ENCODE measurements around the gene CRIP2.

Gene CRIP2, protein sequence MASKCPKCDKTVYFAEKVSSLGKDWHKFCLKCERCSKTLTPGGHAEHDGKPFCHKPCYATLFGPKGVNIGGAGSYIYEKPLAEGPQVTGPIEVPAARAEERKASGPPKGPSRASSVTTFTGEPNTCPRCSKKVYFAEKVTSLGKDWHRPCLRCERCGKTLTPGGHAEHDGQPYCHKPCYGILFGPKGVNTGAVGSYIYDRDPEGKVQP

DNA sequence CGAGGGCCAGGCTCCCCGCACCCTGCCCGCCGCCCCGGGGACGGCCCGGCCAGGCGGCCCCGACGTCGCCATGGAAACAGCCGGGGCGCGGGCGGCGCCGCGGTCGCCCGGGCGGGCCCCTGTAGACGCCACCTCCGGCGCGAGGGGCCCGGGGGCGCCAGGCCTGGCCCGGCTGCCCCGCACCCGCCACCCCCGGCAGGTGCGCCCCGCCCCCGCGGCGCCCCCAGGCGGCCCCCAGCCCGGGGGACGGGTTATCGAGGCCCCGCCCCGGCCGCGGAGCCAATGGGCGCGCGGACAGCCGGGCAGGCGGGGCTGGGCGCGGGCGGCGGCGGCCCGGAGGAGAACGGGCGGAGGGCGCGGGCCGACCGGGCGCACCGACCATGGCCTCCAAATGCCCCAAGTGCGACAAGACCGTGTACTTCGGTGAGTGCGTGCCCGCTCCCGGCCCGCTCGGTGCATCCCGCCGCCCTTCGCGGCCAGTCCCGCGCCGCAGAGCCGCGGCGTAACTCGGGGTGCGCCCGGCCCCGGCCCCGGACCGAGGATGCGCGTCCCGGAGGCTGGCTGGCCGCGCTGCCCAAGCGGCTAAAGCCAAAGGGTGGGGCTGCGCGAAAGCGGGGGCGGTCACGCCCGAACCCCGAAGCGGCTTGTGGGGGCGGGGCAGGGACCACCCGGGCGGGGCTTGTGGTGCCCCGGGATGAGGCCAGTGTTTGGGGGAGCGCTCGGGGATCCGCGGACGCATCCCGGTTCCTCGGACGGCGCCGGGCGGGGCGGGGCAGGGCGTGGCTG, at the start of gene CRIP2:
CRIP2 (plus strand) TSS at position 339 of the 786 bp plus-strand sequence; CDS start at position 381, 42 bp downstream.
- no peak for DNase-seq

DNA sequence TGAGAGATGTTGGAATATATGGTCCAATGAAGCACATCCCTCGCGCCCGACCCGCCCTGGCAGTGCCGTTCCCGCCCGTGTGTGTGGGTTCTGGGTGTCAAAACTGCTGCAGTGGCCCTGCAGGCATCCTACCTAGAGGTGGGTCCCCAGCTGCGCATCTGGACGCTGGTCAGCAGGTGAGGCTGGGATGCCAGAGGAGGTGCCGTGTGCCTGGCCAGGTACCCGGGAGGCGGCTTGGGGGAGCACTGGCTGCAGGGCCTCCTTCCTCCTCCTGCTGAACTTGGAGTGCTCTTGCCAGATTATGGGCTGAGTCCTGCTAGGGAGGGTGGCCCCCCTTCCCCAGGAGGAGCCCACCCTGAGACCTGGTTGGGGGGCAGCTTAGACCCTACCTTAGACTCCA, 49.8 kb upstream of the CRIP2 start:
- no peak for DNase-seq

DNA sequence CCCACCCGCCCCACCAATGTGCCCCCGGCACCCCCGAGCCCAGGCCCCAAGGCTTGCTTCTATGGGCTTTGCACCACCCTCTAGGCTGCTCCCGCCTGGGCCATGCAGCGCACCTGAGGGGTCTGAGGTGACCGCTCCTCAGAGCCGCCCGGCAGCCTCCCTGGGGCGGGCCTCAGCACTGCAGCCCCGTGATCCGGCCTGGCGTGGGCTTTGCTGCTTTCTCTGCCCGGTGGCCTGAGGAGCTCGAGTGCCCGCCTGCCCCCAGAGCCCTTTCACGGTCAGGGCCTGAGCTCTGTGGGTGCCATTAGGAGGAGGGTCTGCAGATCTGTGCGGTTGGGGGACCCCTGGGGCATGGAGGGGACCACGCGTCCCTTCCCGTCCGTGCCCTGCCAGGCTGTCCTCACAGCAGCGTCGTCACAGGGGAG, 48.8 kb upstream of the CRIP2 start:
- DNase-seq, result no peak

DNA sequence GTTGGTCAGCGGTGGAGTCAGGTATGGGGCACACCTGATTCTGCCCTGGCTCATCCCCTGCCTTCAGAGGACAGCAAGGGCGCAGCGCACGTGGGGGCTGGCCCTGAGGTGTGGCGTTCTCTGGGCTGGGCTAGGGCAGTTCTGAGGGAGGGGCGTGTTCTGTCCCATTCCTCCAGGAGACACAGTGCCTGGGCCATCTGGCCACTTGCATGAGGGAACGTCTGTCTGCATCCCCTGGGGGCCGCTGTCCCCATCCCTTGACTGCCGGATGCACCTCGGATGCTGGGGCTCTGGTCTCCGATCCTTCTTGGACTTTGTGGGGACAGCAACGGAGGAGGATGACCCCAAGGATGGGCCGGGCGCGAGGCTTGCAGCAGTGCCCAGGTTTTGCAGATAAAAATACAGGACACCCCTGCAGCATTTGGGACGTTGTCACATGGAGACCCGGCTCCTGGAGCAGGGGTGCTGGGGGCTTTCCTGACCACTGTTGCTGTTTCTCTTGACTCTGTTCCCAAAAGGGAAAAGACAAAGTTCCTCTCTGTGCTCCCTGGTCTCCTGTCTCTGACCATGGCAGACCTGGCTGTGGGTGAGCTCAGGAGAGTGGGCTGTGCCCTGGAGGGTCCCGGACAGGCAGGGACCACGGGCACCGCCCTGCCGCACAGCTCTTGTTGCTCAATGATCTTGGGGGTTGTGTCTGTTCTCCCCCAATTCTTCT, 48.0 kb upstream of the CRIP2 start:
- no peak for DNase-seq

DNA sequence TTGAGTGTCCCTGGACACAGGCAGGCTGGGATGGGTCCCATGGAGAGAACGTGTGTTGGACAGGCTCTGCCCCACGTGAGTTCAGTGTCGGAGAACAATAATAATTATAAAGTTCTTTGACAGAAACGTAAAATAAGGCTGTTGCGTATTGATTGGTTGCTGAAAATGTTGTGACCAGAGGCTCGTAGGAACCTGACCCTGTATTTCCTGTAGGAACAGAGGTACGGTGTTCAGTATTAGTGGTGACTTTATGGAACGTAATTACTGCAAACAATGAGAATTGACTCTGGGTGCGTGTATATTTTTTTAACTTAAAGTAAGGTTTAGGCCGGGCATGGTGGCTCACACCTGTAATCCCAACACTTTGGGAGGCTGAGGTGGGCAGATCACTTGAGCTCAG, 47.2 kb upstream of the CRIP2 start:
- no peak for DNase-seq

DNA sequence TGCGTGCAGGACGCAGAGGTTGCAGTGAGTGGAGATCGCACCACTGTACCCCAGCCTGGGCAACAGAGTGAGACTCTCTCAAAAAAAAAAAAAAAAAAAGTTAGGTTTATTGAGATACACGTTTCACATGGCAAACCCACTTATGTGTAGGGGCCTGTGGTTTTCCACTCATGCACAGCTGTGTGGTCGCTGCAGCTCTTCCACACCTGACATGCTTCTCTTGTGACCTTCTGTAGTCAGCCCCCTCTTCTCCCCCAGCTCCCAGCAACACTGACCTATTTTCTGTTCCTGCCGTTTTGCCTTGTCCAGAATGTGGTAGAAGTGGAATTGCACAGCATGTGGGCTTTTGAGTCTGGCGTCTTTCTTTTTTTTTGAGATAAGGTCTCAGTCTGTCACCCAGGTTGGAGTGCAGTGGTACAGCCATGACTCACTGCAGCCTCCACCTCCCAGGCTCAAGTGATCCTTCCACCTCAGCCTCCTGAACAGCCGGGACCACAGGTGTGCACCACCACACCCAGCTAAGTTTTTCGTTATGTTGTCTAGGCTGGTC, 46.6 kb upstream of the CRIP2 start:
- no peak for DNase-seq

DNA sequence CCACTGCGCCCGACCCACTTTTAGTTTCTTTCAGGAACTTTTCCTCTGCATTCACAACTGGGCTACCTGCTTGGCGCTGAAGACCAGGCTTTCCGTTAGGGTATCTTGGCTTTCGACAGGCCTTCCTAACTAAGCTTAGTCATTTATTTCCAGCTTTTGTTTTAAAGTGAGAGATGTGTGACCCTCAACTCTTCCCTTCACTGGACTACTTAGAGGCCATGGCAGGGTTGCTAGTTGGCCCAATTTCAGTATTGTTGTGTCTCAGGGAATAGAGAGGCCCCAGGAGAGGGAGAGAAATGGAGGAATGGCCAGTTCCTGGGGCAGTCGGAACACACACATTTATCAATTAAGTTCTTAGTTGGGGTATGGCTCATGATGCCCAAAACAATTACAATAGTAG, 44.6 kb upstream of the CRIP2 start:
- no peak for DNase-seq

DNA sequence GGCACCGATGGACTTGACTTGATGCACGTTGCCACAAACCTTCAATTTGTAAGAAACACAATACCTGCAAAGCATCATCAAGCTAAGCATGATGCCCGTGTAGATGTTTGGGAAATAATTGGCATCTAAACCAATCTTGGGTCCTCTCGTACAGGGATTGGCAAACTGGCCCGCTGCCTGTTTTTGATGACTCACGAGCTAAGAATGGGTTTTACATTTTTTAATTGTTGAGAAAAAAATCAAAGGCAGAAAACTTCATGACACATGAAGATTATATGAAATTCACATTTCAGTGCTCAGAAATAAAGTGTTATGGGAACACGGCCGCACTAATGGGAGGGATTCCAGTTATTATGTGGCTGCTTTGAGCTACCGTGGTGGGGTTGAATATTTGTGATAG, 44.1 kb upstream of the CRIP2 start:
- no peak for DNase-seq

DNA sequence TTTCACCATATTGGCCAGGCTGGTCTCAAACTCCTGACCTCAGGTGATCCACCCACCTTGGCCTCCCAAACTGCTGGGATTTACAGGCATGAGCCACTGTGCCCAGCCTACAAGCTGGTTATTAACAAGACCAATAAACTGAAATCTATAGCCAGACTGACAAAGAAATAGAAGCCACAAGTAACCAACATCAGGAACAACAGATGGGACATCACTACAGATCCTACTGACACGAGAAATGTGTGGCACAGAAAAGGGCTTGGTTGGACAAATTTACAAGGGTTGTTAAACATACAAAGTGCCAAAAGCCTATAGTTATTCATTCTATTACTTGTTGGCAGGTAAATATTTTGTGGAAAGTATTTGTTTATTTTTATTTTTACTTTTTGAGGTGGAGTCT, 43.4 kb upstream of the CRIP2 start:
- no peak for DNase-seq

DNA sequence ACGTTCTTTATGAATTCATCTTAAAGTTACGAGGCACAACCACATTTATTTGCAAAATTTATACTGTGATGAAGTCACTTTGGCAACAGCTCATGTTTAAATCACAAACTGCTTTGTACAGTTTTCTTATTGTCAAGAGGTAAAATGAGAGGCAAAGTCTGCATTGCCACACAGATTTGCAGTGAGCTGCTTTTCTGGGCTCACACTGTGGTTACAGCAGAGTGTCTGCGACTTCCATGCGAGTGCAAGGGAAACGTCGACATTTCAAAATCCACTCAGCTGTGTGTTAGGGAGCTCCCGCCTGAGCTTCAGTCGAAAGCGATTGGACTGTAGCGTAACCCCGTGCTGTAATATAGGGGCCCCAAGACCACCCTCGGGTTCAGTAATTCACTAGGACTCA, 42.0 kb upstream of the CRIP2 start:
- DNase-seq, result no peak

DNA sequence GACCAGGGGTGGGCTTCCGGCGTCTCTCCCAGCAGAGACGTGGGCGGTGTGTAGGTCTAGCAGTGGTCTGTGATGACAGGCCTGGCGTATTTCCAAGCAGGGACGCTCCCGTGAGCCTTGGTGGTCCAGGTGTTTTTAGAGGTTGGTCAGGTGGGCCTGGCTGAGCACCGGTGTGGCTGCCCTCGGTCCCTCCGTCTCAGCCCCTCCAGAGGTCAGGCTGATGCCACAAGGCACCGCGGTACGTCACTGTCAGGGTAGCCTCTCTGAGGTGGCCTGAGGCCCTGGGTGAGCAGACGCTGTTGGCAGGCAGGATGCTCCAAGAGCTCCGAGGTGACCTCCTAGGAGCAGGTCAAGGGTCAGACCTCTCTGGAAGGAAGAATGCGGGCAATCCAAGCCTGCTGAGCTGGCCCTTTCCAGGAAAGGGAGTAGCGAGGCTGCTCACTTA, 41.4 kb upstream of the CRIP2 start:
- no peak for DNase-seq

DNA sequence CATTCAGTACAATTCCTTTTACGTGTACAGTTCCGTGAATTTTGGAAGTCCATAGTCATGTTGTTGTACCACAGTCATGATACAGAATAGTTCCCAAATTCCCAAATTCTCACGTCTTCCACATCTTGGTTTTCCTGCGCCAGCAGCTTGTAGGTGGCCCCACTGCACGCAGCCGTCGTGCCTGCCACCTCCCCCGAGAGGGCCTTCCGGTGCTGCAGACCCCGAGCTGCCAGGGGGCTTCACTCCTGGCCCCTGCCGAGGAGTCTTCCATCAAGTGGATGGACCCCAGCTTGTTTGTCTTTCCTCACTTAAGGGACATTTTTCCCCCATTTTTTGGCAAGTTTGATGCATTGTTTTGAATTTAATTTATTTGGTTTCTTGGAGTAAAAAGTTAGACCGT, 38.2 kb upstream of the CRIP2 start:
- no peak for DNase-seq

DNA sequence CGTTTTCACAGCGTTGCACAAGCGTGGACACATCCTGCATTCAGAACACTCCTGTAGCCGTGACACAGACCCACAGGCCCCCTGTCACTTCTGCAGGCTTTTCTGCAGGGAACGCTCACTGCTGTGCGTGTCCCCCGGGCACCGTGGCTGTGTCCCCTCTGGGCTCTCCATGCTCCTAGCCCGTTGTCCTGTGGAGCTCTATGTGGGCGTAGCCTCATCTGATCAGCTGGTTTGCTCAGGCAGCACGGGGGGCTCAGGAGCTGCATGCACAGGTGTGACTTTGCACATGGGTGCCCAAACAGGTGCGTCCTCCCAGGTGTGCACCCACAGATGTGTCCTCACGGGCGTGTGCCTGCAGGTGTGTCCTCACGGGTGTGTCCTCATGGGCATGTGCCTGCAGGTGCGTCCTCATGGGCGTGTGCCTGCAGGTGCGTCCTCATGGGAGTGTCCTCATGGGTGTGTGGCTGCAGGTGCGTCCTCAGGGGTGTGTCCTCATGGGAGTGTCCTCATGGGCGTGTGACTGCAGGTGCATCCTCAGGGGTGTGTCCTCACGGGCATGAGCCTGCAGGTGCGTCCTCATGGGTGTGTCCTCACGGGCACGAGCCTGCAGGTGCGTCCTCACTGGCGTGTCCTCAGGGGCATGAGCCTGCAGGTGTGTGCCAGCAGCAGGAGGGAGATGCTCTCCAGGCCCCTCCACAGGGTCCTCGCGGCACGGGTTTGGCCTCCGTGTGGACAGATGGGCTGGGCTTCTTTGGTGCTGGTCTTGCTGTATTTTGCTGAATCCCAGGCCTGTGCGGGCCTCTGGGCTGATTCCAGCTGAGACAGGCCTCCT, 37.5 kb upstream of the CRIP2 start:
- no peak for DNase-seq

DNA sequence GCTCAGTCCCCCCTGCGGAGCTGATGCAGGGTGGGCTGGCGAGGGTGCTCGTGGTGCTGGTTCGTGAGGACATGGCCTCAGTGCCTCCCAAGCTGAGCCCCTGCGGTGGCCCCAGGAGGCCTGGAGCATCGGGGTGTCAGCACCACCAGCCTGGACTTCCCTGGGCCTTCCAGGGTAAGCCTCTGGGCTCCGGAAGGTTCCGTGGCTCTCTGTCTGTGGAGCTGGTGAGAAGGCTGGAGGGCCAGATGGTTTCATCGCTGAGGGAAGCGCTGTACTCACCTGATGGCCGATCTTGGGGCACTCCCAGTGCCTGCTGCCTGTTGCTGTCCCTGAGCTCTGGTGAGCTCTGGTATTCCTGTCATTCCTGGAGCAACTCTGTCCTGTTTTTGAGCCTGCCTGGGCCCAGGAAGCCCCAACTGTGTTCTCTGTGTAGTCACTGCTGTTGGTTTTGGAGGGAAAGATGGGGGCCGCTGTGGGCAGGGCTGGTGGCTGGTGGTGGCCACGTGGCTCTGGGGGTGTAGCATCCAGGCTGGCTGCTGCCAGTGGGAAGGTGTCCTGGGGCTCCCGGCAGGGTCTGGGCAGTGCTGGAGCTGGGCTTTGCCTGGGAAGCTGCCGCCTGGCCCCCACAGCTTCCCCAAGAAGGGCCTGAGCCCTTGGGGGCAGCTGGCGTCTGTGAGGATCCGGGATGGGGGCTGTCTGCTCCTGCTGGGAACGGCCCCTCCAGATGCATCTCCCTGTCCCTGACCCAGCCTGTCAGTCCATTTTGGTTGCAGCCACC, 36.7 kb upstream of the CRIP2 start:
- no peak for DNase-seq

DNA sequence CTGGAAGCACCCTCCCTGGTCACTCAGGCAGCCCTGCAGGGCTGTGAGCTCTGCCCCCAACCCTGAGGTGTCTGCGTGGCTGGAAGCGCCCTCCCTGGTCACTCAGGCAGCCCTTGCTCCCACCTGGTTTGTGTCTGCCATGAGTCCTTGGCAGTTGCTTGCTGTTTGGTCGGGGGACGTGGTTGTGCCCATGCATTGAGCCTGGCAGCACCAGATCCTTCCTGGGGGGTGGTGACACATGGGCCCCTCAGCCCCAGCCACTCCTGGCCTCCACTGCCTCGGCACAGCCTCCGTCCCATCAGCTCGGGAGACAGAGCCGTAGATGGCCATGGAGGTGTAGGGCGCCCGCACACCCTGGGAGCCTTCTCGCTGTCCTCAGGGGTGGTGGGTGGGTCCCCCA, 35.4 kb upstream of the CRIP2 start:
- DNase-seq, result no peak

DNA sequence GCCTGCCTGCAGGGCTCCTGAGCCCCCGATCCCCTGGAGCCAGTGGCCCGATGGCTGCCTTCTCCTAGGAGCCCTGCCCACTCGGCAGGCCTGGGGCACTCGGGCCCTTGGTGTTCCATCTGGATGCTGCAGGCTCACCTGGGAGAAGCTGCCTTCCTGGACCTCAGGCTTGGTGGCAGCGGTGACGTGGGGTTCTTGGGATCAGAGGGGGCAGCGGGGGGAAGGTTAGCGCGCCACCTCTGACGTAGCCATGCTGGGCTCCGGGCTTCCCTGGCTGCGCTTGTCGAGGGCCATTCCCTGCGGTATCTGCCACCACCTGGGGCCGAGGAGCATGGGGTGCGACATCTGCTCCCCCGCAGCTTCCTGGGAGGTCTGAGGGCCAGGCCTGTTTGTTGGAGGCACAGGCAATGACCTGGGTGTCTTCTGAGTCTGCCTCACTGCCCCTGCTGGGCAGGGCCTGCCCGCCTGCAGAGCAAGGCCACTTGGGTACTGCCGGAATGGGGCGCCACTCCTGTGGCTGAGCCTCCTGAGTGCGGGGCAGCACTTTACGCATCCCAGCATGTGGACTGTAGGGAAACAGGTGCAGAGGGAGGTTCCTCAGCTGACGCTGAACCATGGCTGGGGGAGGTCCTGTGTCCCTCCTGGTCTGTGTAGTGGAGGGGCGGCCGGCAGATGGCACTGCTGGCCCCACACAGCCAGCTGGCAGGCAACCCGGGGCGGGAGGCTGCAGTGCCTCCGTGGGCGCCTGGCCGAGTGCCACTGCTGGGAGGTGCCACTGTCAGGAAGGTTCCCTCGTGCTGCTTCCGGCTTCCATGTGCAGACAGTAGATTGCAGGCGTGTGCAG, 34.7 kb upstream of the CRIP2 start:
- DNase-seq, result no peak

DNA sequence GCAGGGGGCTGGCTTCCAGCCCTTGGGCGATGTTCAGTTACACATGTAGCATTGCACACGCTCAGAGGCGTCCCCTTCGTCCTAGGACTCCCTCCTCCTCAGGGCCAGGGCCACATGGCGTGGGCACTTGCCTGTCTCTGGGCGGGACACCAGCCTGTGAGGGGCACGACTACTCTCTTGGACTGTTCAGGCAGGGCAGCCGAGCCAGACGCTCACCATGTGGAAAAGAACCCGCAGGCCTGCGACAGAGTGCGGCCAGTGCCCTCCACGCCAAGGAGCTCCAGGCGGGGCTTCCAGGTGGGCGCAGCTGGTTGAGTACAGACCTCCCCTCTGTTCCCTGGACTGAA, 34.1 kb upstream of the CRIP2 start:
- no peak for DNase-seq

DNA sequence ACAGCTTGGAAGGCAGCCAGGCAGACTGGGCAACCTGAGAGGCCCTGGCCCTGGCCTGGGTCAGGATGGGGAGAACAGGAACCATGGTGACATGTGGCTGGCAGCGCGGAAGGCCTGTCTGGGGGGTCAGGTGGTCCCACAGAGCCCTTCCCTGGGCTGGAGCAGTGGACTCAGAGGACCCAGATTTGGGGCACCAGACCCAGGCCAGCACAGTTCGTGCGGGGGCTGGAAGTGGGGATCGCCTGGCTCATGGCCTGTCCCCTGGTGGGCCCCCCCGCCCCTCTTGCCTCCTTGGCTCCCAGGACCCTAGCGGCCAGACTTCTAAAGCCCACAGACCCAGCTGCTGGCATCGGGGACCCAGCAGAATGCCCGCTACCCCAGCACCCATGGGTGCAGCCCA, 33.6 kb upstream of the CRIP2 start:
- no peak for DNase-seq

DNA sequence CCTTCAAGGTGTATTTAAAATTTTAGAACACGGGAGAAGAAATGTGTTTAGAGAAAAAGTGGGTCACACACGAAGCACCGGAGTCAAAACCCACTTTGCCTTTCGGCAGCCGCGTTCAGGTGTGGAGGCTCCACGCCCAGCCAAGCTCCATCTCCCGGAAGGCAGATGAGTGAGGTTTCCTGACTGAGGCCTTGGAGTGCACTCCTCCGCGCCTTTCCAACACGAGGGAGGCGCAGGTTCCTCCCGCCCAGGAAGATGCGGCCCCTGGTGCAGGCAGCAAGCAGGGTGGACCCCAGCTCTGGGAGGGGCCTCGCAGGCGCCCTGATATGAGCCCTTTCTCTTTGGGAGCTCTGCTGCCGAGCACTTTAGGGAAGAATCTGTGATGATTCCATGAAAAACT, 32.5 kb upstream of the CRIP2 start:
- DNase-seq, result no peak

DNA sequence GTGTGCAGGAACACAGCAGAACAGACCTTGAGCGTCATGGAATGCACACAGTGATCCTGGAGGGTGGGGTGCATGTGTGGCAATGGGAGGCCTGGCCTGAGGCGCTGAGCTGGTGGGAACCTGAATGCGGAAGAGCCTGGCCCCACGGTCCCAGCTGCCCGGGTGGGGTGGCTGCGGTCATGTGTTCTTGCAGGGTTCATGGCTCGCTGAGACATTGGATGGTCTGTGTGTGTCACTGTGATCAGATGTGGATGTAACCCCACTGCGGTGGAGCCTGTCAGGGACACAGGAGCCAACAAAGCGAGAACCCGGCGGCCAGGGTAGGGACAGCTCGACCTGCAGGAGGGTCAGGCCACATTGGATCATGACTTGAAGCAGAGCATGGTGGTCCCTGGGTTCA, 31.8 kb upstream of the CRIP2 start:
- no peak for DNase-seq

DNA sequence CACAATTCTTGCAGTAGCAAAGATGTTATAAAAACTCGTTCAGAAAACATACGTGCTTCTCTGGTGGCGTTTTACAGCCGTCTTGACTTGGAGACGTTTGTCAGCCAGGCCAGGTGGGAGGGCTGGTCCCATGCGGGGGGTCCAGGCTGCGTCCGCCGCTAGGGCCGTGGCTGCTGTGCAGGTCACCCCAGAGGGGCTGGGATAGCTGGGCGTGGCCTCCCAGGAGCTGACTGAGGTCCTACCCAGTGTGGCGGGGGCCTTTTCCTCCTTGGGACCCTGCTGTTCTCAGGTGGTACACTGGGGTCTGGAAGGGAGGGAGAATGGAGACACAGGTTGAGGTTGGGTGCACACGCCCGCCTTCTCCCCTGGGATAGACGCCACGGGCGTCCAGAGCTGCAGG, 29.8 kb upstream of the CRIP2 start:
- no peak for DNase-seq
